Mammary epithelial cell (primary cell): ENCODE measurements around the gene JAG1.

ENCODE experiments used
- CTCF ChIP-seq, 2 donors: IDR thresholded peaks in 1 of 2; conservative IDR thresholded peaks in 1 of 2; 2 replicates each; pipeline ENCODE4 v1.5.1; 2011 to 2012; ENCODE audit warnings: inconsistent platforms in 2 of 2, low read length in 2 of 2, mild to moderate bottlenecking in 2 of 2, control low read depth in 1 of 2, low read depth in 1 of 2; ENCODE audit not compliant: insufficient read depth in 1 of 2; ENCODE audit errors: extremely low read depth in 1 of 2
- EZH2 ChIP-seq: IDR thresholded peaks from 2 replicates; pipeline ENCODE4 v1.6.1; 2012; ENCODE audit warnings: low read length, inconsistent platforms, borderline replicate concordance

- no peak for TF ChIP-seq CTCF (conservative IDR thresholded peaks at IDR 0.05 in 1 of 2, IDR thresholded peaks at IDR 0.05 in 1 of 2; ENCODE audit: extremely low read depth in 1 of 2, insufficient read depth in 1 of 2, low read depth in 1 of 2, low read length in 2 of 2)
- no peak for TF ChIP-seq EZH2
Measured at GRCh38 chr20:10708351-10709185, 34.8 kb upstream of the JAG1 start.
